Coronary artery (tissue), 2 donors: ENCODE data around the gene RARG.
A peak's percentile ranks its signal among the peaks of the same experiment; 100 is the strongest.
"Not testable (repeated sequence)": the region's sequence is repeated elsewhere in the genome, so short reads cannot be mapped to it uniquely, and the experiment has no call there.

Experiments
- DNase-seq: peaks from one replicate; pipeline ENCODE4 v3.0.0-alpha.2; 2017; ENCODE audit warnings: low spot score
- H3K27ac ChIP-seq, 2 donors: fragments of 200-600 bp; sonication (generic); one replicate each; pipeline ENCODE4 v1.5.1; 2016 to 2019
- H3K4me3 ChIP-seq: fragments of 200-600 bp; sonication (generic); 2 replicates; pipeline ENCODE4 v1.5.1; 2016; ENCODE audit warnings: mild to moderate bottlenecking, moderate library complexity
- CTCF ChIP-seq: fragments of 200-600 bp; sonication (generic); IDR thresholded peaks from one replicate; pipeline ENCODE4 v1.5.1; 2019; ENCODE audit warnings: antibody characterized with exemption

Gene RARG

DNA sequence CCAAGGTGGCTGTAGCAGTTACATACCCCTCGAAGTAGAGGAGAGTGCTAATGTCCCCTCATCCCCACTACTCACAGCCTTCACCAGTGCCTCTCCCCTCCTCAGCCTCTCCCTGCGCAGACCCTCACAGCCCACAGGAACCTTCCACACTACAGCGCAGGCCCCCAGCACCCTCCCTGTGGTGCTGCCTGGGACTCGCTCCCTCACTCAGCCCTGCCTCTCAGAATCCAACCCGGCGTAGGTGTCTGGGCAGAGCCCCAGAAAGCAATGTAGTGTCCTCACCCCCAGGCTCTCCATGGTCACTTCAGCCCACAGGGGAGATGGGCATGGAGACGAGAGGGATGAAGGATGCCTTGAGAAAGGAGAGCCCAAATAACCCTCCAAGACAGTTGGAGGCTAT lies 62.4 kb downstream of the RARG start:
- TF ChIP-seq CTCF = no peak
- H3K4me3 ChIP-seq = no peak overlapping the region
- H3K27ac ChIP-seq = no peak overlapping the region
- peak; percentile 52 for DNase-seq

DNA sequence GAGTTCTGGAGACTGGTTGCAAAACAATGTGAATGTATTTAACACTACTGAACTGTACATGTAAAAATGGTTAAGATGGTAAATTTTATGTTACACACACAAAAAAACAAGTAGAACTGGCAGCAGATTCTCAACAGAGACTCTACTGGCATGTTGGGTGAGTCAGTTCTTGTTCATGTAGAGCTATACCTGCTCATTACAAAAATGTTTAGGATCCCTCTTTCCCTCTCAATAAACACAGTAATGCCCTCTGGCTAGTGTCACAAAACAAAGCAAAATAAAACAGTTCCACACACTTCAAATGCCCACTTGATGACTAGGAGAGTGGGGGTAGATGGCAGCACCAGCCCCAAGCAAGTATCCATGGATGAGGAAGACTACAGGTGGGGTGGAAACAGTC lies 65.2 kb downstream of the RARG start:
- no peak for DNase-seq
- Histone ChIP-seq H3K4me3 (no peak overlapping the region), H3K27ac (no peak overlapping the region)
- no peak for TF ChIP-seq CTCF

DNA sequence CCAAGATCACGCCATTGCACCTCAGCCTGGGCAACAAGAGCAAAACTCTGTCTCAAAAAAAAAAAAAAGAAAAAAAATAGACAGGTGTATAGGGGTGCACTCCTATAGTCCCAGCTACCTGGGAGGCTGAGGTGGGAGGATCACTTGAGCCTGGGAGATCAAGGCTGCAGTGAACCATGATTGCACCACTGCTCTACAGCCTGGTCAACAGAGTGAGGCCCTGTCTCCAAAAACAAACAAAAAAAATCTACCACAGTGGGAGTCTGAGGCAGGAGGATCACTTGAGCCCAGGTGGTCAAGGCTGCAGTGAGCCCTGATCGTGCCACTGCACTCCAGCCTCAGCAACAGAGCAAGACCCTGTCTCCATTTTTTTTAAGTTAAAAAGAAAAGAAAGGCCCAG lies 69.0 kb downstream of the RARG start:
- not testable (repeated sequence) for H3K4me3 ChIP-seq, DNase-seq, H3K27ac ChIP-seq

DNA sequence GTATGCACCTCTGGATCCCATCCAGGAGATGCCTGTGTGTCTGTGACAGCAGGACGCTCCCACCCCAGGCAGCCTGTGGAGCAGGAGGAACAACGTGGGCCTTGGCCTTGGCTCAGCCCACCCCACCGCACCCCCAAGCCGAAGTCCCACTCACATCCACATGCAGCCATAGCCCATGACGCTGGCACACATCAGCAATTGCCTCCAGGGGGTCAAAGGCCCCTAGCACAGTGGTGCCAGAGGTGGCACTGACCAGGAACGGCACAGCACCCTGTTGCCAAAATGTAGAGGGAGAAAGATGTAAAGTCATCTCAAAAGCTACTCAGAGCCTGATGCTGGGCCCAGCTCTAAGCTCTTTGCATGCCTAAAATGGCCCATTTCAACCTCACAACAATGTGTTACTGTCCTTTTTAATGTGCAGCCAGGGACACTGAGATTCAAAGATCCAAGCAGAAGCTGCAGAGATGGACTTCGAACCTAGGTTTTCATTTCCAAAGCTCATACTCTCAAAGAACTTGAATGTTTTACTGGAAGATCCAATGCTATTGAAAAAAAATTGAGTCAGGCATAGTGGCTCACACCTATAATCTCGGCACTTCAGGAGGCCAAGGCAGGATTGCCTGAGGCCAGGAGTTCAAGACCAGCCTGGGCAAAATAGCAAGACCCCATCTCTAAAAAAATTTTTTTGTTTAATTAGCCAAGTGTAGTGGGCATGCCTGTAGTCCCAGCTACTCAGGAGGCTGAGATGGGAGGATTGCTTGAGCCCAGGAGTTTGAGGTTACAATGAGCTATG lies 70.7 kb downstream of the RARG start:
- no peak for TF ChIP-seq CTCF
- Histone ChIP-seq H3K4me3 (no peak overlapping the region), H3K27ac (no peak overlapping the region)
- no peak for DNase-seq

DNA sequence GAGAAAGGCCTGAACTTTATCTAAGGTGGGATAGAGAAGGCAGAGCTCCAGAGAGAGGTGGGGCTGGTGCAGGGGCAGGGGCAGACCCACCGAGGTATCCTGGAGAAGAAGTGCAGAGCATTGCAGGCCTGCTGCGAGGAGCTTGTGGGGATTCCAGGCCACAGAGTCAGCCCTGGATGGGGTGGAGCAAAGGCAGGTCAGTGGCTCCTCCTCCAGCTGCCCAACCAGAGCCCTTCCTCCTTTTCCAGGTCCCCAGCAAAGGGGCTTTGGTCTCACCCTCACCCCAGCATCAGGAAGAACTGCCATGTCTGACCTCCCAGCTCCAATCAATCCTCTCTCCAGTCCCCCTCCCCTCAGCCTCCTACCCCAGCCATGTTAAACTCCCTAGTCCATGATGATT lies 71.3 kb downstream of the RARG start:
- no peak for TF ChIP-seq CTCF
- Histone ChIP-seq H3K27ac (no peak overlapping the region), H3K4me3 (no peak overlapping the region)
- no peak for DNase-seq
